Activated CD8-positive, alpha-beta memory T cell treated with anti-CD3 and anti-CD28 coated beads, Interleukin-2, amount 50 U/mL, for 4 hours (primary cell): ENCODE data around the gene CCDC85C.

Source experiments
- DNase-seq: peaks from one replicate; pipeline ENCODE4 v3.0.0-alpha.2; 2020

CCDC85C gene

GRCh38 chr14:99570544-99571302, 33.3 kb downstream of the CCDC85C start:
- DNase-seq = no peak

GRCh38 chr14:99569725-99570543, 34.1 kb downstream of the CCDC85C start:
- DNase-seq = no peak

GRCh38 chr14:99568567-99569560, 35.1 kb downstream of the CCDC85C start:
- DNase-seq = no peak

- no peak for DNase-seq
These were observed 37.3 kb downstream of the CCDC85C start for GRCh38 chr14:99566390-99567354.

- DNase-seq = no peak
These were observed 38.0 kb downstream of the CCDC85C start for GRCh38 chr14:99566009-99566389.

GRCh38 chr14:99565383-99565782, 38.6 kb downstream of the CCDC85C start:
- DNase-seq = no peak

GRCh38 chr14:99564926-99565259, 39.1 kb downstream of the CCDC85C start:
- no peak for DNase-seq

GRCh38 chr14:99564256-99564925, 39.6 kb downstream of the CCDC85C start:
- DNase-seq = no peak

- DNase-seq = no peak
These were observed 40.3 kb downstream of the CCDC85C start for GRCh38 chr14:99563749-99564129.

- DNase-seq = no peak
These were observed 40.9 kb downstream of the CCDC85C start for GRCh38 chr14:99562856-99563748.

GRCh38 chr14:99561864-99562263, 42.1 kb downstream of the CCDC85C start:
- no peak for DNase-seq

- no peak for DNase-seq
These were observed 42.9 kb downstream of the CCDC85C start for GRCh38 chr14:99560922-99561683.

GRCh38 chr14:99560403-99560802, 43.6 kb downstream of the CCDC85C start:
- no peak for DNase-seq

- DNase-seq = no peak
These were observed 44.6 kb downstream of the CCDC85C start for GRCh38 chr14:99559286-99559990.

- DNase-seq = no peak
These were observed 47.7 kb downstream of the CCDC85C start for GRCh38 chr14:99556134-99556791.

- DNase-seq = no peak
These were observed 49.1 kb downstream of the CCDC85C start for GRCh38 chr14:99554757-99555531.

GRCh38 chr14:99554184-99554583, 49.8 kb downstream of the CCDC85C start:
- no peak for DNase-seq
